ENCODE data around the gene VAMP5. TPM values are rescaled to one million over a fixed set of nuclear protein-coding genes. Genes with fewer than 3 reads are reported as not detected.
"Not testable (repeated sequence)": the region's sequence is repeated elsewhere in the genome, so short reads cannot be mapped to it uniquely, and the experiment has no call there.

The VAMP5 gene
- total RNA-seq, 1 donor from 2014 or later = 135 TPM

- DNase-seq (ENCODE audit: low read depth in 2 of 2) = no peak
Measured at GRCh38 chr2:85600951-85601770, 16.9 kb downstream of the VAMP5 start.

GRCh38 chr2:85601771-85602475 is 17.7 kb downstream of the VAMP5 start:
- DNase-seq (ENCODE audit: low read depth in 2 of 2) = peak in 1 of 2 donors; percentile 47

- DNase-seq (ENCODE audit: low read depth in 2 of 2) = peak; percentile 89 to 92
Measured at GRCh38 chr2:85602476-85603234, 18.4 kb downstream of the VAMP5 start, which contains the start of gene TMEM150A. TMEM150A (minus strand) TSS chr2:85602698; CDS start chr2:85601948, 750 bp downstream.

- not testable (repeated sequence) for DNase-seq (ENCODE audit: low read depth in 2 of 2)
Measured at GRCh38 chr2:85604133-85604444, 19.9 kb downstream of the VAMP5 start.

GRCh38 chr2:85604568-85605339 is 20.5 kb downstream of the VAMP5 start:
- peak in 1 of 2 donors; percentile 67 for DNase-seq (ENCODE audit: low read depth in 2 of 2)

- DNase-seq (ENCODE audit: low read depth in 2 of 2) = peak; percentile 53 to 77
Measured at GRCh38 chr2:85605406-85606115, 21.3 kb downstream of the VAMP5 start.

GRCh38 chr2:85606116-85606455 is 21.9 kb downstream of the VAMP5 start:
- no peak for DNase-seq (ENCODE audit: low read depth in 2 of 2)

GRCh38 chr2:85607268-85608215 is 23.3 kb downstream of the VAMP5 start:
- peak in 1 of 2 donors; percentile 19 for DNase-seq (ENCODE audit: low read depth in 2 of 2)

- no peak for DNase-seq (ENCODE audit: low read depth in 2 of 2)
Measured at GRCh38 chr2:85611217-85611704, 27.0 kb downstream of the VAMP5 start.

- DNase-seq (ENCODE audit: low read depth in 2 of 2) = peak; percentile 88
Measured at GRCh38 chr2:85611705-85612587, 27.7 kb downstream of the VAMP5 start, which contains the start of gene C2orf68. C2orf68 (minus strand) TSS chr2:85612066; CDS start chr2:85611984, 82 bp downstream.

GRCh38 chr2:85613717-85614515 is 29.7 kb downstream of the VAMP5 start:
- no peak for DNase-seq (ENCODE audit: low read depth in 2 of 2)

GRCh38 chr2:85614757-85615156 is 30.5 kb downstream of the VAMP5 start:
- not testable (repeated sequence) for DNase-seq (ENCODE audit: low read depth in 2 of 2)

- DNase-seq (ENCODE audit: low read depth in 2 of 2) = no peak
Measured at GRCh38 chr2:85615413-85615728, 31.1 kb downstream of the VAMP5 start.

- DNase-seq (ENCODE audit: low read depth in 2 of 2) = not testable (repeated sequence)
Measured at GRCh38 chr2:85617723-85618122, 33.5 kb downstream of the VAMP5 start.

GRCh38 chr2:85619617-85620016 is 35.4 kb downstream of the VAMP5 start:
- DNase-seq (ENCODE audit: low read depth in 2 of 2) = no peak

GRCh38 chr2:85621338-85621737 is 37.1 kb downstream of the VAMP5 start:
- DNase-seq (ENCODE audit: low read depth in 2 of 2) = no peak

- DNase-seq (ENCODE audit: low read depth in 2 of 2) = no peak
Measured at GRCh38 chr2:85623991-85624390, 39.8 kb downstream of the VAMP5 start.

- no peak for DNase-seq (ENCODE audit: low read depth in 2 of 2)
Measured at GRCh38 chr2:85628658-85629057, 44.4 kb downstream of the VAMP5 start.
